Fibroblast of lung (primary cell): Measurements from ENCODE around the gene CSAD.

Source experiments
- CTCF ChIP-seq, 2 donors: IDR thresholded peaks in 1 of 2; conservative IDR thresholded peaks in 1 of 2; 1 replicate in 1 of 2; 2 replicates in 1 of 2; pipeline ENCODE4 v1.5.1; 2011 to 2012; ENCODE audit warnings: low read length in 2 of 2, control low read depth in 1 of 2, inconsistent platforms in 1 of 2, low read depth in 1 of 2, mild to moderate bottlenecking in 1 of 2
- EZH2 ChIP-seq: IDR thresholded peaks from 2 replicates; pipeline ENCODE4 v1.5.1; 2012; ENCODE audit warnings: low read length, control low read depth, mild to moderate bottlenecking; ENCODE audit errors: missing control alignments

GRCh38 chr12:53223389-53224060 is 42.8 kb upstream of the CSAD start:
- TF ChIP-seq CTCF (conservative IDR thresholded peaks at IDR 0.05 in 1 of 2, IDR thresholded peaks at IDR 0.05 in 1 of 2; ENCODE audit: low read depth in 1 of 2, low read length in 2 of 2) (no peak), EZH2 (no peak)
